SK-N-SH (cell line): Measurements from ENCODE around the gene TSSK3. TPM values are rescaled to one million over a fixed set of nuclear protein-coding genes. Genes with fewer than 3 reads are reported as not detected.

Experiments used
- CTCF ChIA-PET: fragments of 300-600, 350-600 bp; formaldehyde crosslinking; extraction: SDS; loops from one replicate; lab custom pipeline; 2021; lab: Yijun Ruan, JAX
- POLR2A ChIA-PET: fragments of 350-600 bp; sonication (Branson Sonifier 250); formaldehyde crosslinking; extraction: SDS; loops from one replicate; lab custom pipeline; 2020; ENCODE audit warnings: antibody characterized with exemption, inconsistent platforms; lab: Yijun Ruan, JAX
- DNase-seq: peaks from one replicate; pipeline ENCODE4 v3.0.0; 2012
- H2AFZ ChIP-seq: fragments of 200-600 bp; sonication (generic); 2 replicates; pipeline ENCODE4 v1.8.1; 2016; ENCODE audit warnings: antibody characterized with exemption, mild to moderate bottlenecking, low read depth
- H3F3A ChIP-seq: fragments of 200-600 bp; sonication (generic); replicated peaks from 2 replicates; pipeline ENCODE3; 2016; ENCODE audit warnings: antibody characterized with exemption, mild to moderate bottlenecking; ENCODE audit not compliant: insufficient read depth
- H3K27ac ChIP-seq, 2 experiments: fragments of 200-500 bp in 1 of 2; fragments of 200-600 bp in 1 of 2; sonication (Bioruptor generic) in 1 of 2; sonication (generic), shearing (Covaris generic) in 1 of 2; 2 replicates each; pipeline versions ENCODE4 v1.5.1 to v1.6.1; 2014 to 2016; ENCODE audit warnings: low read depth in 2 of 2, inconsistent platforms in 1 of 2, low read length in 1 of 2, mild to moderate bottlenecking in 1 of 2, mixed read lengths in 1 of 2
- H3K27me3 ChIP-seq: fragments of 200-600 bp; sonication (generic), shearing (Covaris generic); 2 replicates; pipeline ENCODE4 v1.6.1; 2016; ENCODE audit warnings: mixed run types; ENCODE audit not compliant: insufficient read depth
- H3K36me3 ChIP-seq, 2 experiments: fragments of 200-500 bp in 1 of 2; fragments of 200-600 bp in 1 of 2; sonication (Bioruptor generic) in 1 of 2; sonication (generic) in 1 of 2; replicated peaks in 1 of 2; 2 replicates each; pipeline versions ENCODE3 to v1.5.1; 2014 to 2016; ENCODE audit warnings: low read length in 1 of 2, mild to moderate bottlenecking in 1 of 2; ENCODE audit not compliant: insufficient read depth in 2 of 2, control insufficient read depth in 1 of 2
- H3K4me1 ChIP-seq, 2 experiments: fragments of 200-500 bp in 1 of 2; fragments of 200-600 bp in 1 of 2; sonication (Bioruptor generic) in 1 of 2; sonication (generic), shearing (Covaris generic) in 1 of 2; 2 replicates each; pipeline versions ENCODE4 v1.5.1 to v1.6.1; 2014 to 2016; ENCODE audit warnings: low read depth in 1 of 2, low read length in 1 of 2, mixed run types in 1 of 2; ENCODE audit not compliant: insufficient read depth in 2 of 2, control insufficient read depth in 1 of 2
- H3K4me2 ChIP-seq: fragments of 200-600 bp; sonication (generic), shearing (Covaris generic); 2 replicates; pipeline ENCODE4 v1.6.1; 2017; ENCODE audit warnings: mixed run types
- H3K4me3 ChIP-seq, 2 experiments: fragments of 200-500 bp in 1 of 2; fragments of 200-600 bp in 1 of 2; sonication (Bioruptor generic) in 1 of 2; sonication (generic), shearing (Covaris generic) in 1 of 2; 2 replicates each; pipeline versions ENCODE4 v1.5.1 to v1.8.1; 2014 to 2016; ENCODE audit warnings: low read depth in 2 of 2, inconsistent platforms in 1 of 2, low read length in 1 of 2, mild to moderate bottlenecking in 1 of 2, mixed read lengths in 1 of 2, moderate library complexity in 1 of 2
- H3K79me2 ChIP-seq: fragments of 200-600 bp; sonication (generic); 2 replicates; pipeline ENCODE4 v1.8.1; 2017; ENCODE audit warnings: mild to moderate bottlenecking; ENCODE audit not compliant: insufficient read depth
- H3K9ac ChIP-seq: fragments of 200-600 bp; sonication (generic); 2 replicates; pipeline ENCODE4 v1.6.1; 2017; ENCODE audit warnings: mixed run types
- H3K9me2 ChIP-seq: fragments of 200-600 bp; sonication (generic); 2 replicates; pipeline ENCODE4 v1.6.1; 2017; ENCODE audit warnings: mixed run types
- H3K9me3 ChIP-seq: fragments of 200-600 bp; sonication (generic); 2 replicates; pipeline ENCODE4 v1.6.1; 2017; ENCODE audit warnings: mixed run types, mild to moderate bottlenecking, moderate library complexity
- H4K20me1 ChIP-seq: fragments of 200-600 bp; sonication (generic); 2 replicates; pipeline ENCODE4 v1.6.1; 2017; ENCODE audit warnings: mild to moderate bottlenecking, mixed run types; ENCODE audit not compliant: insufficient read depth
- CHD2 ChIP-seq: fragments of 150-350 bp; IDR thresholded peaks from 2 replicates; pipeline ENCODE4 v1.6.1; 2018; ENCODE audit warnings: low read length; ENCODE audit not compliant: partially characterized antibody
- CTCF ChIP-seq: fragments of 200-600 bp; sonication (generic); IDR thresholded peaks from 2 replicates; pipeline ENCODE4 v1.6.1; 2017; ENCODE audit warnings: antibody characterized with exemption, mild to moderate bottlenecking, moderate library complexity
- ELF1 ChIP-seq: IDR thresholded peaks from 2 replicates; pipeline ENCODE4 v1.4.0; 2012
- EZH2phosphoT487 ChIP-seq: fragments of 200-600 bp; sonication (generic); IDR thresholded peaks from 2 replicates; pipeline ENCODE4 v1.6.1; 2017; ENCODE audit warnings: low read depth, mixed run types, mild to moderate bottlenecking, antibody characterized with exemption, moderate library complexity, borderline replicate concordance
- FOSL2 ChIP-seq: IDR thresholded peaks from 2 replicates; pipeline ENCODE4 v1.4.0; 2012; ENCODE audit warnings: low read depth, mild to moderate bottlenecking, moderate library complexity, borderline replicate concordance
- GABPA ChIP-seq: IDR thresholded peaks from 2 replicates; pipeline ENCODE4 v1.4.0; 2012; ENCODE audit warnings: low read depth, mild to moderate bottlenecking
- JUND ChIP-seq: IDR thresholded peaks from 2 replicates; pipeline ENCODE4 v1.4.0; 2012
- MEF2A ChIP-seq: IDR thresholded peaks from 2 replicates; pipeline ENCODE4 v1.4.0; 2012; ENCODE audit warnings: low read depth, borderline replicate concordance
- REST ChIP-seq: IDR thresholded peaks from 2 replicates; pipeline ENCODE4 v1.6.1; 2012; ENCODE audit warnings: mild to moderate bottlenecking, low read depth, low read length, moderate library complexity
- RFX5 ChIP-seq: IDR thresholded peaks from 2 replicates; pipeline ENCODE4 v1.6.1; 2012; ENCODE audit warnings: mild to moderate bottlenecking, improper control_type of control experiment, low read length
- RXRA ChIP-seq: IDR thresholded peaks from 2 replicates; pipeline ENCODE4 v1.4.0; 2012; ENCODE audit warnings: low read depth, mild to moderate bottlenecking, borderline replicate concordance
- SIN3A ChIP-seq: IDR thresholded peaks from 2 replicates; pipeline ENCODE4 v1.6.1; 2012; ENCODE audit warnings: low read depth, mild to moderate bottlenecking, low read length, moderate library complexity, borderline replicate concordance
- SMC3 ChIP-seq: IDR thresholded peaks from 2 replicates; pipeline ENCODE4 v1.6.1; 2012; ENCODE audit warnings: low read depth, low read length, improper control_type of control experiment
- TAF1 ChIP-seq: IDR thresholded peaks from 2 replicates; pipeline ENCODE4 v1.6.1; 2012; ENCODE audit warnings: low read depth, mild to moderate bottlenecking, low read length, moderate library complexity, borderline replicate concordance
- TCF12 ChIP-seq: IDR thresholded peaks from 2 replicates; pipeline ENCODE4 v1.4.0; 2012
- TEAD4 ChIP-seq: IDR thresholded peaks from 2 replicates; pipeline ENCODE4 v1.4.0; 2012; ENCODE audit warnings: mild to moderate bottlenecking, borderline replicate concordance; ENCODE audit not compliant: insufficient read depth
- USF2 ChIP-seq: fragments of 150-350 bp; IDR thresholded peaks from 2 replicates; pipeline ENCODE4 v1.6.1; 2017; ENCODE audit warnings: antibody characterized with exemption, low read length, low read depth, borderline replicate concordance
- WGBS: methylation state at CpG from one replicate; pipeline ENCODE4 v1.1.6; 2017; ENCODE audit warnings: low lambda C conversion rate; 5-methylcytosine and 5-hydroxymethylcytosine counted together
- polyA plus RNA-seq, 3 experiments: library from polyadenylated mRNA; depleted of rRNA; stranded (reverse); fragments of >200 nt; gene quantifications; 2 replicates each; pipeline ENCODE4 v1.2.3, GENCODE V29; 2012
- TF ChIP-seq, protein P1 (sequence below): fragments of 150-350 bp; IDR thresholded peaks from 2 replicates; pipeline ENCODE4 v1.6.1; 2016; ENCODE audit warnings: mild to moderate bottlenecking, low read depth, low read length

The TSSK3 gene
- polyA plus RNA-seq, 1 of the 3 experiments (the other 2 are of a cell fraction) = 0.28 TPM

GRCh38 chr1:32364836-32365235 is 2.5 kb downstream of the TSSK3 start (continued):
- TF ChIP-seq CTCF = no peak
- no peak for TF ChIP-seq JUND
- no peak for TF ChIP-seq TCF12
- no peak for TF ChIP-seq RFX5
- TF ChIP-seq SMC3 = no peak
- TF ChIP-seq ELF1 = no peak
- TF ChIP-seq RXRA = no peak
- TF ChIP-seq REST = no peak

GRCh38 chr1:32365445-32365844 is 3.1 kb downstream of the TSSK3 start:
- H3K4me3 ChIP-seq = no peak overlapping the region
- no peak overlapping the region for H2AFZ ChIP-seq
- H3K4me1 ChIP-seq = no peaks in the 10 kb centered on the region
- ChIA-PET POLR2A (no interaction called here), CTCF (no interaction called here)
- no peaks in the 10 kb centered on the region for H3K79me2 ChIP-seq
- no peaks in the 10 kb centered on the region for H4K20me1 ChIP-seq
- no peak for DNase-seq
- no peaks in the 10 kb centered on the region for H3K27me3 ChIP-seq
- WGBS = 97% methylated on average over 6 of the region's 6 CpGs
- peaks cover 19 to 47% of the 10 kb centered on the region in 2 experiments for H3K36me3 ChIP-seq
- no peaks in the 10 kb centered on the region for H3K9me3 ChIP-seq
- no peaks in the 10 kb centered on the region for H3K9me2 ChIP-seq
- no peak overlapping the region for H3K9ac ChIP-seq
- no peak overlapping the region for H3K4me2 ChIP-seq
- no peak overlapping the region for H3K27ac ChIP-seq
- TF ChIP-seq CTCF (no peak), MEF2A (no peak), SIN3A (no peak), CHD2 (no peak), JUND (no peak), TAF1 (no peak), TEAD4 (no peak), TCF12 (no peak), GABPA (no peak), EZH2phosphoT487 (no peak), USF2 (no peak), RFX5 (no peak), FOSL2 (no peak)
- TF ChIP-seq, protein P1, sequence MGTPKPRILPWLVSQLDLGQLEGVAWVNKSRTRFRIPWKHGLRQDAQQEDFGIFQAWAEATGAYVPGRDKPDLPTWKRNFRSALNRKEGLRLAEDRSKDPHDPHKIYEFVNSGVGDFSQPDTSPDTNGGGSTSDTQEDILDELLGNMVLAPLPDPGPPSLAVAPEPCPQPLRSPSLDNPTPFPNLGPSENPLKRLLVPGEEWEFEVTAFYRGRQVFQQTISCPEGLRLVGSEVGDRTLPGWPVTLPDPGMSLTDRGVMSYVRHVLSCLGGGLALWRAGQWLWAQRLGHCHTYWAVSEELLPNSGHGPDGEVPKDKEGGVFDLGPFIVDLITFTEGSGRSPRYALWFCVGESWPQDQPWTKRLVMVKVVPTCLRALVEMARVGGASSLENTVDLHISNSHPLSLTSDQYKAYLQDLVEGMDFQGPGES = no peak
- H3F3A ChIP-seq = peaks cover 6% of the 10 kb centered on the region
